K562 (cell line): ENCODE measurements around the gene SP2. TPM values are rescaled to one million over a fixed set of nuclear protein-coding genes. Genes with fewer than 3 reads are reported as not detected.

Experiments
- ARID1B ChIP-seq: fragments of 450-650 bp; IDR thresholded peaks from 2 replicates; pipeline ENCODE4 v1.6.1; 2016; ENCODE audit warnings: antibody characterized with exemption, mild to moderate bottlenecking, inconsistent platforms
- ARNT ChIP-seq, 2 experiments: fragments of 450-650 bp; IDR thresholded peaks; 2 replicates each; pipeline ENCODE4 v1.6.1; 2016; ENCODE audit warnings: mild to moderate bottlenecking in 1 of 2
- CAMTA2 ChIP-seq: fragments of 250-450 bp; sonication (Bioruptor Pico); conservative IDR thresholded peaks from 2 replicates; pipeline ENCODE4 v1.5.1; 2022
- CCNT2 ChIP-seq: IDR thresholded peaks from 2 replicates; pipeline ENCODE4 v1.6.1; 2011; ENCODE audit warnings: borderline replicate concordance, low read depth, mild to moderate bottlenecking, moderate library complexity, mixed read lengths, low read length; ENCODE audit not compliant: insufficient read length; ENCODE audit errors: extremely low read depth
- COPS2 ChIP-seq: fragments of 450-650 bp; conservative IDR thresholded peaks from 2 replicates; pipeline ENCODE4 v1.6.1; 2016; ENCODE audit warnings: mild to moderate bottlenecking, moderate library complexity
- EP300 ChIP-seq: IDR thresholded peaks from 2 replicates; pipeline ENCODE4 v1.6.1; 2012; ENCODE audit warnings: low read length, improper control_type of control experiment
- EP400 ChIP-seq: fragments of 450-650 bp; IDR thresholded peaks from 2 replicates; pipeline ENCODE4 v1.6.1; 2017; ENCODE audit warnings: antibody characterized with exemption, mild to moderate bottlenecking, moderate library complexity
- HDAC2 ChIP-seq: fragments of 450-650 bp; IDR thresholded peaks from 2 replicates; pipeline ENCODE4 v1.6.1; 2016; ENCODE audit warnings: mild to moderate bottlenecking
- JUND ChIP-seq, 2 experiments: IDR thresholded peaks; 2 replicates in 1 of 2; 3 replicates in 1 of 2; pipeline ENCODE4 v1.6.1; 2011; ENCODE audit warnings: borderline replicate concordance in 2 of 2, low read depth in 2 of 2, low read length in 2 of 2, improper control_type of control experiment in 1 of 2, missing biosample characterization in 1 of 2, missing genetic modification characterization in 1 of 2, missing genetic modification reagents in 1 of 2
- KLF16 ChIP-seq: IDR thresholded peaks from 2 replicates; pipeline ENCODE4 v1.6.1; 2016; ENCODE audit warnings: antibody characterized with exemption
- MTA3 ChIP-seq: fragments of 450-650 bp; formaldehyde crosslinking; IDR thresholded peaks from 2 replicates; pipeline ENCODE4 v1.6.1; 2017; ENCODE audit warnings: mild to moderate bottlenecking, borderline replicate concordance
- MYBL2 ChIP-seq, 2 experiments: fragments of 450-650 bp in 1 of 2; sonication (generic) in 1 of 2; formaldehyde crosslinking in 1 of 2; IDR thresholded peaks; 2 replicates each; pipeline versions ENCODE4 v1.6.1 to v1.8.1; 2017 to 2022; ENCODE audit warnings: borderline replicate concordance in 1 of 2, inconsistent platforms in 1 of 2, low read depth in 1 of 2, mild to moderate bottlenecking in 1 of 2, missing genetic modification reagents in 1 of 2, moderate library complexity in 1 of 2
- MYNN ChIP-seq, 2 experiments: sonication (generic); formaldehyde crosslinking in 1 of 2; IDR thresholded peaks; 2 replicates each; pipeline versions ENCODE4 v1.5.0 to v1.6.1; 2016 to 2020; ENCODE audit warnings: antibody characterized with exemption in 1 of 2, missing genetic modification reagents in 1 of 2
- NONO ChIP-seq, 2 experiments: fragments of 200-400 bp in 1 of 2; fragments of 450-650 bp in 1 of 2; formaldehyde crosslinking in 1 of 2; IDR thresholded peaks; 2 replicates each; pipeline ENCODE4 v1.6.1; 2017; ENCODE audit warnings: low read depth in 2 of 2, mild to moderate bottlenecking in 2 of 2, moderate library complexity in 2 of 2, low read length in 1 of 2
- RBM39 ChIP-seq: fragments of 200-400 bp; formaldehyde crosslinking; optimal IDR thresholded peaks from 2 replicates; pipeline ENCODE3; 2018; ENCODE audit warnings: low read depth, low read length
- RNF2 ChIP-seq: sonication (generic); IDR thresholded peaks from 2 replicates; pipeline ENCODE4 v1.6.1; 2016
- SMARCC2 ChIP-seq: fragments of 450-650 bp; IDR thresholded peaks from 2 replicates; pipeline ENCODE4 v1.6.1; 2017; ENCODE audit warnings: antibody characterized with exemption, moderate library complexity, mild to moderate bottlenecking, low read depth
- SMARCE1 ChIP-seq: fragments of 450-650 bp; IDR thresholded peaks from 2 replicates; pipeline ENCODE4 v1.7.1; 2016; ENCODE audit warnings: mild to moderate bottlenecking
- STAG1 ChIP-seq: sonication (generic); formaldehyde crosslinking; IDR thresholded peaks from 2 replicates; pipeline ENCODE4 v1.5.0; 2020; ENCODE audit warnings: missing genetic modification reagents, borderline replicate concordance
- TOE1 ChIP-seq, 2 experiments: fragments of 450-650 bp in 1 of 2; sonication (generic) in 1 of 2; formaldehyde crosslinking in 1 of 2; IDR thresholded peaks; 2 replicates each; pipeline versions ENCODE4 v1.7.1 to v1.8.0; 2016 to 2022; ENCODE audit warnings: borderline replicate concordance in 2 of 2, mild to moderate bottlenecking in 2 of 2, antibody characterized with exemption in 1 of 2, inconsistent platforms in 1 of 2, low read depth in 1 of 2, missing genetic modification reagents in 1 of 2, moderate library complexity in 1 of 2
- YY1 ChIP-seq, 3 experiments: IDR thresholded peaks; 2 replicates each; pipeline ENCODE4 v1.6.1; 2011; ENCODE audit warnings: low read length in 2 of 3, mild to moderate bottlenecking in 2 of 3, moderate library complexity in 2 of 3, borderline replicate concordance in 1 of 3, control low read depth in 1 of 3, low read depth in 1 of 3; ENCODE audit not compliant: insufficient read depth in 3 of 3, insufficient replicate concordance in 2 of 3, control insufficient read depth in 1 of 3, insufficient read length in 1 of 3; ENCODE audit errors: extremely low read depth in 1 of 3
- ZFP36 ChIP-seq: fragments of 150-350 bp; IDR thresholded peaks from 2 replicates; pipeline ENCODE4 v1.6.1; 2018; ENCODE audit warnings: low read length, low read depth; ENCODE audit not compliant: partially characterized antibody
- polyA plus RNA-seq, 8 experiments: library from polyadenylated mRNA; depleted of rRNA in 4 of 8; stranded (reverse) in 5 of 8; unstranded in 3 of 8; fragments of >200 nt; fragmentation: Nextera tagmentation in 2 of 8; fragmentation: Illumina TruSeq in 1 of 8; extraction: Ambion mirVana in 2 of 8; extraction: Trizol in 1 of 8; gene quantifications; 2 replicates each; pipeline versions ENCODE4 v1.2.1 to v1.2.3, GENCODE V29; 2011 to 2014; ENCODE audit warnings: inconsistent platforms in 1 of 8, missing spikeins in 1 of 8
- total RNA-seq, 7 experiments: library from RNA; depleted of rRNA in 6 of 7; stranded (reverse); fragments of >200 nt in 6 of 7; fragmentation: Illumina TruSeq in 2 of 7; extraction: Trizol in 2 of 7; gene quantifications; 2 replicates each; pipeline versions ENCODE4 v1.2.1 to v1.2.3, GENCODE V29; 2011 to 2021; ENCODE audit warnings: low replicate concordance in 1 of 7
- TF ChIP-seq, protein P1 (sequence below): fragments of 450-650 bp; IDR thresholded peaks from 2 replicates; pipeline ENCODE4 v1.6.1; 2017; ENCODE audit warnings: antibody characterized with exemption, mild to moderate bottlenecking

SP2 gene
- total and polyA plus RNA-seq, 9 of the 15 experiments (the other 6 are each of a cell fraction or from before 2014, with no cell fraction given) = 0.77 to 22.3 (median 2.3) TPM

GRCh38 chr17:47877368-47878034 lies 18.5 kb upstream of the SP2 start (continued):
- no peak for TF ChIP-seq CAMTA2 (CRISPR knock-in tag)
- 0 out of 2 replicates have a peak, but pooled peaks have one; percentile 47 for TF ChIP-seq SMARCC2
- peak; percentile 89 for TF ChIP-seq ARID1B
- TF ChIP-seq MYBL2 (IDR thresholded peaks at IDR 0.05; ENCODE audit: low read depth) = no peak
- no peak for TF ChIP-seq MYBL2 (CRISPR knock-in tag; IDR thresholded peaks at IDR 0.05; ENCODE audit: borderline replicate concordance)
- peak; percentile 19 to 58; a peak in 2 of 4 replicates for TF ChIP-seq ARNT (IDR thresholded peaks at IDR 0.05)
- TF ChIP-seq KLF16 = peak; percentile 75
- TF ChIP-seq JUND (IDR thresholded peaks at IDR 0.05; ENCODE audit: borderline replicate concordance, low read depth, low read length) = peak; percentile 75; the same call in 1 of the 2 replicates
- peak; percentile 71; the same call in 1 of the 3 replicates for TF ChIP-seq JUND (tag; IDR thresholded peaks at IDR 0.05; ENCODE audit: borderline replicate concordance, low read depth, low read length)
- TF ChIP-seq EP300 = peak; percentile 91
- TF ChIP-seq CCNT2 = peak; percentile 90
- peak; percentile 80 for TF ChIP-seq SMARCE1
- peak; percentile 18; the same call in 1 of the 2 replicates for TF ChIP-seq MYNN (IDR thresholded peaks at IDR 0.05)
- no peak for TF ChIP-seq MYNN (CRISPR knock-in tag; IDR thresholded peaks at IDR 0.05)
- TF ChIP-seq, protein P1, sequence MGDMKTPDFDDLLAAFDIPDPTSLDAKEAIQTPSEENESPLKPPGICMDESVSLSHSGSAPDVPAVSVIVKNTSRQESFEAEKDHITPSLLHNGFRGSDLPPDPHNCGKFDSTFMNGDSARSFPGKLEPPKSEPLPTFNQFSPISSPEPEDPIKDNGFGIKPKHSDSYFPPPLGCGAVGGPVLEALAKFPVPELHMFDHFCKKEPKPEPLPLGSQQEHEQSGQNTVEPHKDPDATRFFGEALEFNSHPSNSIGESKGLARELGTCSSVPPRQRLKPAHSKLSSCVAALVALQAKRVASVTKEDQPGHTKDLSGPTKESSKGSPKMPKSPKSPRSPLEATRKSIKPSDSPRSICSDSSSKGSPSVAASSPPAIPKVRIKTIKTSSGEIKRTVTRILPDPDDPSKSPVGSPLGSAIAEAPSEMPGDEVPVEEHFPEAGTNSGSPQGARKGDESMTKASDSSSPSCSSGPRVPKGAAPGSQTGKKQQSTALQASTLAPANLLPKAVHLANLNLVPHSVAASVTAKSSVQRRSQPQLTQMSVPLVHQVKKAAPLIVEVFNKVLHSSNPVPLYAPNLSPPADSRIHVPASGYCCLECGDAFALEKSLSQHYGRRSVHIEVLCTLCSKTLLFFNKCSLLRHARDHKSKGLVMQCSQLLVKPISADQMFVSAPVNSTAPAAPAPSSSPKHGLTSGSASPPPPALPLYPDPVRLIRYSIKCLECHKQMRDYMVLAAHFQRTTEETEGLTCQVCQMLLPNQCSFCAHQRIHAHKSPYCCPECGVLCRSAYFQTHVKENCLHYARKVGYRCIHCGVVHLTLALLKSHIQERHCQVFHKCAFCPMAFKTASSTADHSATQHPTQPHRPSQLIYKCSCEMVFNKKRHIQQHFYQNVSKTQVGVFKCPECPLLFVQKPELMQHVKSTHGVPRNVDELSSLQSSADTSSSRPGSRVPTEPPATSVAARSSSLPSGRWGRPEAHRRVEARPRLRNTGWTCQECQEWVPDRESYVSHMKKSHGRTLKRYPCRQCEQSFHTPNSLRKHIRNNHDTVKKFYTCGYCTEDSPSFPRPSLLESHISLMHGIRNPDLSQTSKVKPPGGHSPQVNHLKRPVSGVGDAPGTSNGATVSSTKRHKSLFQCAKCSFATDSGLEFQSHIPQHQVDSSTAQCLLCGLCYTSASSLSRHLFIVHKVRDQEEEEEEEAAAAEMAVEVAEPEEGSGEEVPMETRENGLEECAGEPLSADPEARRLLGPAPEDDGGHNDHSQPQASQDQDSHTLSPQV = no peak
- no peak for TF ChIP-seq COPS2
- TF ChIP-seq NONO (IDR thresholded peaks at IDR 0.05; ENCODE audit: low read depth in 2 of 2, low read length in 1 of 2) = peak in 1 of 2 experiments; percentile 10; a peak in 1 of 4 replicates
- peak; percentile 97 for TF ChIP-seq ZFP36
- TF ChIP-seq STAG1 = no peak
- TF ChIP-seq RNF2 = peak; percentile 96
- peak; percentile 32 for TF ChIP-seq RBM39
- peak; percentile 83; the same call in 1 of the 2 replicates for TF ChIP-seq MTA3
- no peak for TF ChIP-seq EP400
- peak in 1 of 3 experiments; percentile 24 for TF ChIP-seq YY1 (IDR thresholded peaks at IDR 0.05; ENCODE audit: borderline replicate concordance in 1 of 3, control insufficient read depth in 1 of 3, extremely low read depth in 1 of 3, insufficient read depth in 3 of 3, insufficient read length in 1 of 3, insufficient replicate concordance in 2 of 3, low read depth in 1 of 3, low read length in 2 of 3)
- 0 out of 2 replicates have a peak, but pooled peaks have one; percentile 17 for TF ChIP-seq TOE1 (IDR thresholded peaks at IDR 0.05; ENCODE audit: borderline replicate concordance)
- TF ChIP-seq TOE1 (CRISPR knock-in tag; IDR thresholded peaks at IDR 0.05; ENCODE audit: borderline replicate concordance, low read depth) = no peak
- TF ChIP-seq HDAC2 = peak; percentile 91; the same call in 1 of the 2 replicates
